ENCODE measurements around the gene CACNB2. TPM values are rescaled to one million over a fixed set of nuclear protein-coding genes. Genes with fewer than 3 reads are reported as not detected.

CACNB2 gene
- total and polyA plus RNA-seq, 2 donors (not counting 3 experiments of a cell fraction or from before 2014, with no cell fraction given): not detected

GRCh38 chr10:18340496-18341051, 200.3 kb downstream of the CACNB2 start:
- Histone ChIP-seq H3K4me2 (ENCODE audit: insufficient read depth, low read length) (no peak overlapping the region), H3K36me3 (ENCODE audit: control insufficient read depth in 2 of 2, extremely low read depth in 1 of 2, insufficient read depth in 2 of 2, low read length in 2 of 2) (no peaks in the 10 kb centered on the region), H3K79me2 (ENCODE audit: control insufficient read depth, insufficient read depth, low read length) (no peaks in the 10 kb centered on the region), H3K9ac (replicated peaks; ENCODE audit: extremely low read depth, insufficient read depth, low read length) (no peak overlapping the region), H3K4me1 (ENCODE audit: control insufficient read depth, extremely low read depth, insufficient read depth, low read length) (no peaks in the 10 kb centered on the region), H4K20me1 (replicated peaks; ENCODE audit: control insufficient read depth, extremely low read depth, insufficient read depth, low read length) (no peaks in the 10 kb centered on the region), H3K9me1 (replicated peaks; ENCODE audit: control insufficient read depth, extremely low read depth, insufficient read depth, low read length) (no peaks in the 10 kb centered on the region), H3K27ac (ENCODE audit: insufficient read depth, low read depth, low read length) (no peak overlapping the region), H2AFZ (ENCODE audit: low read depth, low read length) (no peak overlapping the region), H3K9me3 (replicated peaks; ENCODE audit: control insufficient read depth, insufficient read depth, low read length) (no peaks in the 10 kb centered on the region), H3K27me3 (ENCODE audit: control insufficient read depth in 2 of 2, insufficient read depth in 2 of 2, low read length in 2 of 2) (no peaks in the 10 kb centered on the region), H3K4me3 (replicated peaks in 1 of 3; ENCODE audit: insufficient read depth in 1 of 3, low read depth in 1 of 3, low read length in 3 of 3) (no peak overlapping the region)
- TF ChIP-seq MYC (IDR thresholded peaks at IDR 0.05; ENCODE audit: low read depth, low read length): no peak
- TF ChIP-seq GATA2 (IDR thresholded peaks at IDR 0.05; ENCODE audit: insufficient read depth, insufficient read length, low read depth, low read length): no peak
- TF ChIP-seq MAX (IDR thresholded peaks at IDR 0.05; ENCODE audit: insufficient read depth, insufficient read length): no peak
- no peak for TF ChIP-seq POLR2A (IDR thresholded peaks at IDR 0.05; ENCODE audit: low read depth, low read length)
- no peak for TF ChIP-seq JUN (IDR thresholded peaks at IDR 0.05; ENCODE audit: borderline replicate concordance, insufficient read depth, insufficient read length, low read depth)
- TF ChIP-seq, protein P1, sequence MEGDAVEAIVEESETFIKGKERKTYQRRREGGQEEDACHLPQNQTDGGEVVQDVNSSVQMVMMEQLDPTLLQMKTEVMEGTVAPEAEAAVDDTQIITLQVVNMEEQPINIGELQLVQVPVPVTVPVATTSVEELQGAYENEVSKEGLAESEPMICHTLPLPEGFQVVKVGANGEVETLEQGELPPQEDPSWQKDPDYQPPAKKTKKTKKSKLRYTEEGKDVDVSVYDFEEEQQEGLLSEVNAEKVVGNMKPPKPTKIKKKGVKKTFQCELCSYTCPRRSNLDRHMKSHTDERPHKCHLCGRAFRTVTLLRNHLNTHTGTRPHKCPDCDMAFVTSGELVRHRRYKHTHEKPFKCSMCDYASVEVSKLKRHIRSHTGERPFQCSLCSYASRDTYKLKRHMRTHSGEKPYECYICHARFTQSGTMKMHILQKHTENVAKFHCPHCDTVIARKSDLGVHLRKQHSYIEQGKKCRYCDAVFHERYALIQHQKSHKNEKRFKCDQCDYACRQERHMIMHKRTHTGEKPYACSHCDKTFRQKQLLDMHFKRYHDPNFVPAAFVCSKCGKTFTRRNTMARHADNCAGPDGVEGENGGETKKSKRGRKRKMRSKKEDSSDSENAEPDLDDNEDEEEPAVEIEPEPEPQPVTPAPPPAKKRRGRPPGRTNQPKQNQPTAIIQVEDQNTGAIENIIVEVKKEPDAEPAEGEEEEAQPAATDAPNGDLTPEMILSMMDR (IDR thresholded peaks at IDR 0.05; ENCODE audit: extremely low read depth in 1 of 2, insufficient read depth in 1 of 2, low read depth in 1 of 2, low read length in 2 of 2): no peak
- no peak for TF ChIP-seq FOS (IDR thresholded peaks at IDR 0.05; ENCODE audit: borderline replicate concordance, insufficient read depth, low read length)
- no peak for TF ChIP-seq EZH2 (IDR thresholded peaks at IDR 0.05; ENCODE audit: borderline replicate concordance, low read depth, low read length, severe bottlenecking)
- TF ChIP-seq POLR2AphosphoS5 (IDR thresholded peaks at IDR 0.05; ENCODE audit: insufficient read depth, low read depth, low read length): no peak
- DNase-seq (ENCODE audit: low read depth, low spot score) (no peak), FAIRE-seq (no peak)
- ChIA-PET POLR2A (no interaction called here), CTCF (no interaction called here)
- BruUV-seq (replicated peaks): no TSS peak
- dilution Hi-C loops (cut with MboI; ENCODE audit: extremely low pct_ligation_motif_present, low sequenced_read_pairs) (no loop called here), intact Hi-C loops (cut with micrococcal nuclease) (no loop called here)

Data from endothelial cell of umbilical vein (primary cell).